HG03095 (cell line): Measurements from ENCODE around the gene KCNH3.
"Not testable (repeated sequence)": the region's sequence is repeated elsewhere in the genome, so short reads cannot be mapped to it uniquely, and the experiment has no call there.

Experiments used
- ATAC-seq: cut with Tn5 transposase; IDR thresholded peaks from one replicate; pipeline ENCODE4 v1.9.1; 2021; ENCODE audit warnings: moderate library complexity; ENCODE audit not compliant: unreplicated experiment

KCNH3 gene

GRCh38 chr12:49538510-49539403 is at the start of gene KCNH3:
KCNH3 (plus strand) TSS chr12:49539030; CDS start chr12:49539417, 387 bp downstream.
- ATAC-seq = peak; percentile 51

DNA sequence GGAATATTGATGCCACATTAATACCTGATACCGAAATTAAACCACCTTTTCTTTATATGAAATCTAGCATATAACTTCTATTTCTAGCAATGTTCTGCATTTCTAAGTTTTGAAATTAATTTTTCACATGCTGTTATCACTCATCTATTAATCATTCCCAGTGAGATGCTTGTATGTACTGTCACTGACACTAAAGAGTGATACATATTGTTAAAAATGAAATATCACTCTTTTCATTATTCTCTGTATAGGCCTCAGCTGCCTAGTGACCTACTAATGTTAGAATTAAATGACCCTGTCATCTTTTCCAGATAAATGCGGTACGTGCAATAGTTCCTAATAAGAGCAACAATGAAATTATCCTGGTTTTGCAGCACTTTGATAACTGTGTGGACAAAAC is 49.7 kb upstream of the KCNH3 start:
- no peak for ATAC-seq

- no peak for ATAC-seq
Measured at GRCh38 chr12:49489720-49490119, 49.1 kb upstream of the KCNH3 start.

GRCh38 chr12:49491823-49492222 is 47.0 kb upstream of the KCNH3 start:
- no peak for ATAC-seq

DNA sequence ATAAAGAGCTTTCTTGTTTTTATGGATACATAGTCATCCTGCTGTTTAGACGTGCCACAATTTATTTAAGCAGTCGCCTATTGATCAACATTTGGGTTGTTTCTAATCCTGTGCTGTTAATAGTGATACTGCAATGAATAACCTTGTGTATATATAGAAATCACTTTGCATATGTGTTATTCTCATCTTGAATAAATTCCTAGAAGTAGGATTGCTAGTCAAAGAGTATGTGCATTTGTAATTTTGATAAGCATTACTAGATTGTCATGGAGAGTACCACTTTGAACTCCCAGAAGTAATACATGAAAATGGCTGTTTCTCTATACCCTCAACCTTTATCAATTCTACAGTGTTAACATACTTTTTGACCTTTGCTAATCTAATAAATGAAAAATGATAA is 44.9 kb upstream of the KCNH3 start:
- ATAC-seq = no peak

DNA sequence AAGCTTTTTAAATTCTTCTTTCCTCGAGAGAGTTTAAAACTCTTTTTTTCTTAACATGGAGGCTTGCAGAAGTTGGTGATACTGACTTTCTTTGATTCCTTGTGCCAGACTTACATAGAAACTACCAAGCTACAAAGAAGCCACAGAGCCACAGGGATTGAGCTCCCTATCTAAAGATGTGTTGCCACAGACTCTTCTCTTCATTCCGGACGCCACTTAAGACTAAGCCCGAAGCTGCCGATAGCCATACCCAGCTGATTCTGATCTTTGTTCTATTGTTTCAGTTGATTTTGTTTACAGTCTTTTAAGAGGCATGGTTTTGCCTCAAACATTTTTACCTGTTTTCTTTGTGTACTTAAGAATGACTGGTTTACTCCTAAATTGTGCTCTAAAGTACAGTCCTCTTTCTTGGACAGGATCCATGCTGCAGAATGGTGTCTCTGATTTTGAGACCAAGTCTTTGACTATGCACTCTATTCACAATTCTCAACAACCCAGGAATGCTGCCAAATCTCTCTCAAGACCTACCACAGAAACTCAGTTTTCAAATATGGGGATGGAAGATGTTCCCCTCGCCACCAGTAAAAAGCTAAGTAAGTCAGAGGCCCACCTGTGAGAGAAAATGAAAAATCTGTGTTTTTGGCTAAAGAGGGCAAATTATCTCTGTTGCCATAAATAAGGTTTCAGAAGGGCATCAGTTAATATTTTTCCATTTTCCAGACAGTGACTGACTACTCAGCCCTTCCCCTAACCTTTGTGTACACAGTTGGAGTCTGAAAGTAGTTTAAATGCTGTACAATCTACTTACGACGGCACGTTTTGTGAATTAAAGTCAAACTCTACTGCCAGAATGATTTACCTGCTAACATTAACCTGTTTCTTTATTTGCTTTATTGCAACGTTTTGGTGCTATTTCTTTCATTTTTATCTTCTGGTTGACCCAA is 42.1 kb upstream of the KCNH3 start:
- no peak for ATAC-seq

- no peak for ATAC-seq
Measured at GRCh38 chr12:49501895-49502294, 36.9 kb upstream of the KCNH3 start.

- no peak for ATAC-seq
Measured at GRCh38 chr12:49502590-49502989, 36.2 kb upstream of the KCNH3 start.

DNA sequence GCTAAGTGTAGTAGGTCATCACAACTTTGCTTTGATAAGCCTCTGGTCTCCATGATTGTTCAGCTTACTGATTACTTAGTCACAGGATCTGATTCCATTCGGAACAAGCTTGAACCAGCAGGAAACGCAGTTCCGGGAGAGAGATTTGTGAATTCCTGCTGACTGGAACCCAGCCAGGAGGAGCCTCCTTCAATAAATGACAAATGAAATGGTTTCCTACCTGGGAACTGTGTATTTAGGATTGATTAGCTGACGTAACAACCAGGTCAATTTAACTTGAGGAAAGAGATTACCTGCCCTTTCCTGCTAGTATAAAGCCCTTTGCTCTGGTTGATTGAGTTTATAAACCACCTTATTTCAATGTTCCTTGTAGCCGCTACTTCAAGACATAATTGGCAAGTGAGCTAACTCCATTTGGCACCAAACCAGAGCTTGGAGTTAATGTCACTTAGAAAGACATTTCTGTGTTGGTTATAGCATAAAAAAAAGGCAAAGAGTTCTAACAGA is 35.1 kb upstream of the KCNH3 start:
- ATAC-seq = no peak

DNA sequence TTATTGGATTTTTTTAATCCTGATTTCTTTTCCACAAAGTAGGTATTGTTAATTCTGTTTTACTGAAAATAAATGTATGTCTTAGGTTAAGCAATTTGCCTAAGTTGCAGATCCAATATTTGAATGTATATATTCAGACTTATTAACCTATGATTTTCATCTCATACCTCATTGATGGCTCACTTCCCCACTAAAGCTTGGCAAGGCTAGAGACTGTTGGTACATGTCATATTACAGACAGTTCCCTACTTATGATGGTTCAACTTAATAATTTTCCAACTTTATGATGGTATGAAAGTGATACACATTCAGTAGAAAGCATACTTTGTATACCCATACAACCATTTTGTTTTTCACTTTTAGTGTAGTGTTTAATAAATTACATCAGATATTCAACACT is 33.2 kb upstream of the KCNH3 start:
- no peak for ATAC-seq

DNA sequence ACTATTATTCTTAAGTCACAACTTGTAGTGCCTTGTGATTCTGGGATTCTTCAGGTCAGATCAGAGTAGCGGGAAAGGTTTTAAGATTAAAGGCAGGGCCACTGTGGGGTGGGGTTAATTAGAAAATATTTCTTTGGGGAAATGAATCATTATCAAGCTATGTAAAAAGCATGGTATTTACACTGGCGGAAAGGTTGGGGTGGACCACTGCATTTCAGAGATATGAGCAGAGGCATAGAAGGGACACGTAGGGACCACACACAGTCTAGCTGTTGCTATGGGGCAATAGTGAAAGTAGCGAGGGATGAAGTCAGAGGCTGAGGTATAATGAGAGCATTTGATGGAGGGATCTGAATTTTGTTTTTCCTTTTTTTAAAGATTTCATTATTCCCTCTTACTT is 31.7 kb upstream of the KCNH3 start:
- no peak for ATAC-seq

GRCh38 chr12:49509681-49510080 is 29.1 kb upstream of the KCNH3 start:
- not testable (repeated sequence) for ATAC-seq

- ATAC-seq = no peak
Measured at GRCh38 chr12:49511410-49511809, 27.4 kb upstream of the KCNH3 start.

DNA sequence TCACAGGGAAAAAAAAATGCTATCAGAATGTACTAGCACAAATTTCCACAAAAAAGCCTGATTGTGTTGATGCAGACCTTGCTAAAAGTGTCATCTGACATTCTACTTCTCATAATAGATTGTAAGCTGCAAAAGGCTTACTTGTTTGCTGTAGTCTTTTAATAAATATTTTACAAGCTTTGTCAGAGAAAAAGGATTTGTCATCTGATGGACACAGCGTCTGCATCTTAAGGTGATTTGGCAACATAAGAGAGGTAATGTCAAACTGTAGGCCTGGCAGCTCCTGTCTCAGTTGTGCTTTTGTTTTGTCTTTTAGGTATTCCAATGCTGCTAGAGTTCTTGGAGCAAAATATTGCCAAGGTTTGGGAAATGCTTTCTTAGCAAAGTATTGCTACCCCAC is 26.3 kb upstream of the KCNH3 start:
- no peak for ATAC-seq

GRCh38 chr12:49515266-49515665 is 23.6 kb upstream of the KCNH3 start:
- no peak for ATAC-seq

GRCh38 chr12:49518914-49519573 is 19.8 kb upstream of the KCNH3 start:
- no peak for ATAC-seq

GRCh38 chr12:49519574-49519936 is 19.3 kb upstream of the KCNH3 start:
- ATAC-seq = no peak

DNA sequence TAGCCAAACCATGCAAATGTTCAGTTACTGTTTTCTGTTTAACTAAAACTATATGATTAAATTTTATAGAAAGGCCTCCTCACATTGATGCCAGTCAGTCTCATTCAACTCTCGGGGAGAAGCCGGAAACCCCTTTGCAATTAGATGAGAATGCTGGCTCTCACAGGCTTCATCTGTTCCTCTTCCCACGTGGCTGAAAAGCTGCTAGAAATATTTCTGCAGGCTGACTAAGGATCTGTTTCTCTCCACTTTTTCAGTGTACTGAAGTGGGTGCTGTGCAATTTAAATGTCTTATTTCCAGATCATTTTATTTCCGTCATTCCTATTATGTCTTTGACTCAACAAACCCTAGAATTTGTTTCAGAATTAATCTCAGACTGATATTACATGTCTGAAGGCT is 17.4 kb upstream of the KCNH3 start:
- ATAC-seq = no peak

- ATAC-seq = no peak
Measured at GRCh38 chr12:49524660-49525324, 14.0 kb upstream of the KCNH3 start.

GRCh38 chr12:49525942-49526341 is 12.9 kb upstream of the KCNH3 start:
- ATAC-seq = no peak
